ENCODE measurements around the gene KLHDC10.

DNA sequence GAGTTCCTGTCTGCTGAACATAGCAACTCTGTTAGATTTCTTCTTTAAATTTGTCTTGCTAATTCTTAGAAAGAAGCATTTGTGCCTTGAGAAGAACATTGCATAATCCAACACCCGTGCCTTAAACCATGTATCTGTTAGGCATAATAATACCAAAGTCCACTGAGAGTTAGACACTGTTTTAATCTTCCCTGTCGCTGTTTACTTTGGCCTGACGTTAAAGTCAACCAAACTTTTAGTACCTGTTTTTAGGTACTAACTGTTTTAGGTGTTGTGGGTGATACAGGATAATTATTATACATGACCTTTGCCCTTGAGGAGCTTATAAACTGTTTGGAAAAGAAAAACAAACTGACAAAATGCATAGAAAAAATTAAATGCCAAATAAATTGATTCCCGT is 43.6 kb downstream of the KLHDC10 start:
- no peak for TF ChIP-seq POLR2A (IDR thresholded peaks at IDR 0.05; ENCODE audit: low read length)
- no peak for TF ChIP-seq RARB (CRISPR knock-in tag; IDR thresholded peaks at IDR 0.05)
- TF ChIP-seq, protein P1, sequence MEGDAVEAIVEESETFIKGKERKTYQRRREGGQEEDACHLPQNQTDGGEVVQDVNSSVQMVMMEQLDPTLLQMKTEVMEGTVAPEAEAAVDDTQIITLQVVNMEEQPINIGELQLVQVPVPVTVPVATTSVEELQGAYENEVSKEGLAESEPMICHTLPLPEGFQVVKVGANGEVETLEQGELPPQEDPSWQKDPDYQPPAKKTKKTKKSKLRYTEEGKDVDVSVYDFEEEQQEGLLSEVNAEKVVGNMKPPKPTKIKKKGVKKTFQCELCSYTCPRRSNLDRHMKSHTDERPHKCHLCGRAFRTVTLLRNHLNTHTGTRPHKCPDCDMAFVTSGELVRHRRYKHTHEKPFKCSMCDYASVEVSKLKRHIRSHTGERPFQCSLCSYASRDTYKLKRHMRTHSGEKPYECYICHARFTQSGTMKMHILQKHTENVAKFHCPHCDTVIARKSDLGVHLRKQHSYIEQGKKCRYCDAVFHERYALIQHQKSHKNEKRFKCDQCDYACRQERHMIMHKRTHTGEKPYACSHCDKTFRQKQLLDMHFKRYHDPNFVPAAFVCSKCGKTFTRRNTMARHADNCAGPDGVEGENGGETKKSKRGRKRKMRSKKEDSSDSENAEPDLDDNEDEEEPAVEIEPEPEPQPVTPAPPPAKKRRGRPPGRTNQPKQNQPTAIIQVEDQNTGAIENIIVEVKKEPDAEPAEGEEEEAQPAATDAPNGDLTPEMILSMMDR (IDR thresholded peaks at IDR 0.05), result no peak
- TF ChIP-seq CHD2 (IDR thresholded peaks at IDR 0.05; ENCODE audit: low read length, partially characterized antibody), result no peak
- TF ChIP-seq MAFK (IDR thresholded peaks at IDR 0.05; ENCODE audit: partially characterized antibody), result no peak
- no peak for TF ChIP-seq RNF2 (IDR thresholded peaks at IDR 0.05; ENCODE audit: borderline replicate concordance, low read depth)
- no peak for TF ChIP-seq BHLHE40 (IDR thresholded peaks at IDR 0.05; ENCODE audit: low read depth, low read length)
- no peak for TF ChIP-seq CBX8 (IDR thresholded peaks at IDR 0.05)
- no peak for TF ChIP-seq HDAC2 (IDR thresholded peaks at IDR 0.05)
- TF ChIP-seq HOXA7 (CRISPR knock-in tag; IDR thresholded peaks at IDR 0.05), result no peak
- TF ChIP-seq SMC3 (IDR thresholded peaks at IDR 0.05), result no peak
- no peak for TF ChIP-seq MYC (IDR thresholded peaks at IDR 0.05; ENCODE audit: borderline replicate concordance, low read length)

Measured in A549 (cell line).